ENCODE measurements around the gene RAMP2. TPM values are rescaled to one million over a fixed set of nuclear protein-coding genes. Genes with fewer than 3 reads are reported as not detected.

RAMP2 gene
- total RNA-seq, 1 donor from 2014 or later, result not detected

- Histone ChIP-seq H3K36me3 (ENCODE audit: control insufficient read depth, insufficient read depth, low read length) (peaks cover 2% of the 10 kb centered on the region), H3K27me3 (ENCODE audit: control insufficient read depth, insufficient read depth, low read length) (peaks cover 6% of the 10 kb centered on the region)
- no peak for FAIRE-seq
Observed at GRCh38 chr17:42783791-42784138, 22.7 kb downstream of the RAMP2 start.

GRCh38 chr17:42784409-42784808, 23.4 kb downstream of the RAMP2 start:
- TF ChIP-seq CTCF (IDR thresholded peaks at IDR 0.05; ENCODE audit: insufficient read depth, low read length, severe bottlenecking), result no peak
- no peaks in the 10 kb centered on the region for H3K36me3 ChIP-seq (ENCODE audit: control insufficient read depth, insufficient read depth, low read length)
- no peak overlapping the region for H3K4me3 ChIP-seq (ENCODE audit: low read depth, low read length)
- DNase-seq (ENCODE audit: low read depth) (no peak), FAIRE-seq (no peak)
- H3K27me3 ChIP-seq (ENCODE audit: control insufficient read depth, insufficient read depth, low read length), result peaks cover 6% of the 10 kb centered on the region

More at GRCh38 chr17:42783791-42784138, 22.7 kb downstream of the RAMP2 start:
- no peak overlapping the region for H3K4me3 ChIP-seq (ENCODE audit: low read depth, low read length)
- TF ChIP-seq CTCF (IDR thresholded peaks at IDR 0.05; ENCODE audit: insufficient read depth, low read length, severe bottlenecking), result no peak
- DNase-seq (ENCODE audit: low read depth), result no peak

GRCh38 chr17:42784811-42785592, 24.0 kb downstream of the RAMP2 start:
- FAIRE-seq, result no peak
- TF ChIP-seq CTCF (IDR thresholded peaks at IDR 0.05; ENCODE audit: insufficient read depth, low read length, severe bottlenecking), result no peak
- H3K27me3 ChIP-seq (ENCODE audit: control insufficient read depth, insufficient read depth, low read length), result peaks cover 6% of the 10 kb centered on the region
- no peak overlapping the region for H3K4me3 ChIP-seq (ENCODE audit: low read depth, low read length)
- H3K36me3 ChIP-seq (ENCODE audit: control insufficient read depth, insufficient read depth, low read length), result no peaks in the 10 kb centered on the region
- no peak for DNase-seq (ENCODE audit: low read depth)

GRCh38 chr17:42787266-42787665, 26.2 kb downstream of the RAMP2 start:
- DNase-seq (ENCODE audit: low read depth), result no peak
- H3K27me3 ChIP-seq (ENCODE audit: control insufficient read depth, insufficient read depth, low read length), result no peaks in the 10 kb centered on the region

GRCh38 chr17:42791948-42792347, 30.9 kb downstream of the RAMP2 start:
- Histone ChIP-seq H3K4me3 (ENCODE audit: low read depth, low read length) (no peak overlapping the region), H3K27me3 (ENCODE audit: control insufficient read depth, insufficient read depth, low read length) (no peaks in the 10 kb centered on the region), H3K36me3 (ENCODE audit: control insufficient read depth, insufficient read depth, low read length) (peaks cover 2% of the 10 kb centered on the region)
- DNase-seq (ENCODE audit: low read depth) (no peak), FAIRE-seq (no peak)
- no peak for TF ChIP-seq CTCF (IDR thresholded peaks at IDR 0.05; ENCODE audit: insufficient read depth, low read length, severe bottlenecking)

More at GRCh38 chr17:42787266-42787665, 26.2 kb downstream of the RAMP2 start:
- Histone ChIP-seq H3K4me3 (ENCODE audit: low read depth, low read length) (no peak overlapping the region), H3K36me3 (ENCODE audit: control insufficient read depth, insufficient read depth, low read length) (no peaks in the 10 kb centered on the region)
- no peak for TF ChIP-seq CTCF (IDR thresholded peaks at IDR 0.05; ENCODE audit: insufficient read depth, low read length, severe bottlenecking)
- no peak for FAIRE-seq

GRCh38 chr17:42792545-42792944, 31.5 kb downstream of the RAMP2 start:
- FAIRE-seq, result no peak
- no peak for TF ChIP-seq CTCF (IDR thresholded peaks at IDR 0.05; ENCODE audit: insufficient read depth, low read length, severe bottlenecking)

More at GRCh38 chr17:42792545-42792944, 31.5 kb downstream of the RAMP2 start:
- Histone ChIP-seq H3K36me3 (ENCODE audit: control insufficient read depth, insufficient read depth, low read length) (peaks cover 4% of the 10 kb centered on the region), H3K4me3 (ENCODE audit: low read depth, low read length) (no peak overlapping the region), H3K27me3 (ENCODE audit: control insufficient read depth, insufficient read depth, low read length) (no peaks in the 10 kb centered on the region)
- no peak for DNase-seq (ENCODE audit: low read depth)
